Epithelial cell of proximal tubule (primary cell): ENCODE measurements around the gene NUP88. TPM values are rescaled to one million over a fixed set of nuclear protein-coding genes. Genes with fewer than 3 reads are reported as not detected.

Experiments used
- DNase-seq: peaks from one replicate; pipeline ENCODE4 v3.0.0-alpha.2; 2011; ENCODE audit warnings: low read depth
- H3K4me3 ChIP-seq: 2 replicates; pipeline ENCODE4 v1.5.1; 2011; ENCODE audit warnings: low read depth, mild to moderate bottlenecking, low read length
- total RNA-seq: library from RNA; depleted of rRNA; stranded (reverse); fragments of >200 nt; gene quantifications from 2 replicates; pipeline ENCODE4 v1.2.3, GENCODE V29; 2015
- TF ChIP-seq, protein P1 (sequence below): conservative IDR thresholded peaks from 2 replicates; pipeline ENCODE4 v1.5.1; 2012; ENCODE audit warnings: low read depth, mild to moderate bottlenecking, low read length

NUP88 gene
- total RNA-seq, 1 donor from 2014 or later: 108 TPM

DNA sequence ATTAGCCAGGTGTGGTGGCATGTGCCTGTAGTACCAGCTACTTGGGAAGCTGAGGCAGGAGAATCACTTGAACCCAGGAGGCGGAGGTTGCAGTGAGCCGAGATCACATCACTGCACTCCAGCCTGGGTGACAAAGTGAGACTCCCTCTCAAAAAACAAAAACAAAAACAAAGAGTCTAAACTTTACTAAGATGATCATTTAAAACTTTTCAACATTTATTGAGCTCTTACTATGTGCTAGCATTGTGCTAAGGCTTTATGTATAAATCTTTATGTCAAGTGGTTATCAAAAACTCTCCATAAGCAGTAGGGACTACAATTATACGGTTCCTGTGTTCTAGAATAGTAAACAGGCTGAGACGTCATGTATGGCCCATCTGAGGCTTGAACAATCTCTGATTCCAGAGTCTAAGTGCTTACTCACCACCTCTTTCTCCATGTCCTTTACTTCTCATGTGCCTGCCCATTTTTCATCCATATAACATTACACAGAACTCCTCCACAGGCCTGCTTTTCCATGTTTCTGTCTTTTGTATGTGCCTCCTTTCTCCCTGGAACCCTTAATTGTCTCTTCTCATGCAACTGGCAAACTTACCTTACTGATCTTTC, 66.7 kb downstream of the NUP88 start:
- DNase-seq: no peak
- no peak overlapping the region for H3K4me3 ChIP-seq
- TF ChIP-seq, protein P1, sequence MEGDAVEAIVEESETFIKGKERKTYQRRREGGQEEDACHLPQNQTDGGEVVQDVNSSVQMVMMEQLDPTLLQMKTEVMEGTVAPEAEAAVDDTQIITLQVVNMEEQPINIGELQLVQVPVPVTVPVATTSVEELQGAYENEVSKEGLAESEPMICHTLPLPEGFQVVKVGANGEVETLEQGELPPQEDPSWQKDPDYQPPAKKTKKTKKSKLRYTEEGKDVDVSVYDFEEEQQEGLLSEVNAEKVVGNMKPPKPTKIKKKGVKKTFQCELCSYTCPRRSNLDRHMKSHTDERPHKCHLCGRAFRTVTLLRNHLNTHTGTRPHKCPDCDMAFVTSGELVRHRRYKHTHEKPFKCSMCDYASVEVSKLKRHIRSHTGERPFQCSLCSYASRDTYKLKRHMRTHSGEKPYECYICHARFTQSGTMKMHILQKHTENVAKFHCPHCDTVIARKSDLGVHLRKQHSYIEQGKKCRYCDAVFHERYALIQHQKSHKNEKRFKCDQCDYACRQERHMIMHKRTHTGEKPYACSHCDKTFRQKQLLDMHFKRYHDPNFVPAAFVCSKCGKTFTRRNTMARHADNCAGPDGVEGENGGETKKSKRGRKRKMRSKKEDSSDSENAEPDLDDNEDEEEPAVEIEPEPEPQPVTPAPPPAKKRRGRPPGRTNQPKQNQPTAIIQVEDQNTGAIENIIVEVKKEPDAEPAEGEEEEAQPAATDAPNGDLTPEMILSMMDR: no peak

DNA sequence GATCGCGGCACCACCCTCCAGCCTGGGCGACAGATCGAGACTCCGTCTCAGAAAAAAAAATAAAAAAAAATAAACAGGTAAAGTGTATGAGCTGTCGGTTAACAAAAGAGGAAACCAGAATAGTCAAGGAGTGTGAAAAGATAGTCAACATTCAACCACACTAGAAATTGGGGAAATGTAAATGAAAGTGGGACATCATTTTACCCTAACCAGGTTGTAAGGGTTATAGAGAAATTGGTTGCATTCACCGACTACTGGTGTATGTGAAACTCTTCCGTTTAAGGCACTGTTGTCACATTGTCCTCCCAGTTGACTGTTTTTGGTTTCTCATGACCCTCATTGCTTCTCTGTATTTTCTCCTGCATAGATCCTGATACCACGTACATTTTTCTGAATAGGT, 74.5 kb downstream of the NUP88 start:
- H3K4me3 ChIP-seq: no peak overlapping the region
- TF ChIP-seq, protein P1: no peak
- no peak for DNase-seq

Other genes starting within 250 kb of the NUP88 start
- gene ZNF594, start 227.8 kb downstream of the NUP88 start, total RNA-seq: 1.7 and 3.3 TPM in 2 replicates
- gene SCIMP, start 184.8 kb downstream of the NUP88 start, total RNA-seq: not detected in 2 replicates
- gene RABEP1, start 137.4 kb downstream of the NUP88 start, total RNA-seq: 20.6 and 21.4 TPM in 2 replicates
- gene RPAIN, start 520 bp upstream of the NUP88 start, total RNA-seq: 25.2 and 53.9 TPM in 2 replicates
- gene C1QBP, start 19.5 kb upstream of the NUP88 start, total RNA-seq: 259 and 408 TPM in 2 replicates
- gene DHX33, start 49.3 kb upstream of the NUP88 start, total RNA-seq: 8.9 and 10.9 TPM in 2 replicates
- gene DERL2, start 66.5 kb upstream of the NUP88 start, total RNA-seq: 21.4 and 65.6 TPM in 2 replicates
- 19.0 and 27.3 TPM in 2 replicates for gene MIS12, start 66.9 kb upstream of the NUP88 start, total RNA-seq
- gene NLRP1, start 164.8 kb upstream of the NUP88 start, total RNA-seq: 7.8 and 12.7 TPM in 2 replicates